Measurements from ENCODE around the gene ARHGEF16.

The ARHGEF16 gene

GRCh38 chr1:3453203-3453761 lies 1.2 kb upstream of the ARHGEF16 start:
- peak; percentile 68 for DNase-seq
- Mint-ChIP-seq H3K36me3 (no peaks in the 10 kb centered on the region), H3K4me1 (peaks cover 3 to 19% of the 10 kb centered on the region in 2 donors), H3K9me3 (no peaks in the 10 kb centered on the region), H3K4me3 (peak overlapping the region; percentile 66 to 75), H3K27ac (peak overlapping the region; percentile 37), H3K27me3 (peaks cover 37 to 46% of the 10 kb centered on the region in 2 donors)
- ATAC-seq (replicated peaks), result peak; percentile 84 to 86

GRCh38 chr1:3454811-3455618 lies 550 bp downstream of the ARHGEF16 start:
- DNase-seq (no peak), ATAC-seq (replicated peaks) (no peak)
- Mint-ChIP-seq H3K27me3 (peaks cover 29 to 37% of the 10 kb centered on the region in 2 donors), H3K36me3 (no peaks in the 10 kb centered on the region), H3K4me3 (peak overlapping the region; percentile 60 to 76), H3K9me3 (no peaks in the 10 kb centered on the region), H3K27ac (no peak overlapping the region), H3K4me1 (peaks cover 3 to 19% of the 10 kb centered on the region in 2 donors)

- DNase-seq (no peak), ATAC-seq (replicated peaks) (no peak)
- Mint-ChIP-seq H3K27ac (no peak overlapping the region), H3K4me1 (peaks cover 3 to 19% of the 10 kb centered on the region in 2 donors), H3K27me3 (peaks cover 21 to 29% of the 10 kb centered on the region in 2 donors), H3K9me3 (no peaks in the 10 kb centered on the region), H3K36me3 (no peaks in the 10 kb centered on the region), H3K4me3 (peak overlapping the region in 1 of 2 donors; percentile 76)
Measured at GRCh38 chr1:3455670-3456448, 1.4 kb downstream of the ARHGEF16 start.

GRCh38 chr1:3456449-3456963 lies 2.0 kb downstream of the ARHGEF16 start:
- Mint-ChIP-seq H3K27ac (no peak overlapping the region), H3K36me3 (no peaks in the 10 kb centered on the region), H3K9me3 (no peaks in the 10 kb centered on the region), H3K4me3 (no peak overlapping the region), H3K4me1 (peaks cover 3 to 19% of the 10 kb centered on the region in 2 donors), H3K27me3 (peaks cover 14 to 22% of the 10 kb centered on the region in 2 donors)
- ATAC-seq (replicated peaks) (no peak), DNase-seq (no peak)

- Mint-ChIP-seq H3K4me1 (peaks cover 3 to 19% of the 10 kb centered on the region in 2 donors), H3K4me3 (no peak overlapping the region), H3K27me3 (peaks cover 16 to 18% of the 10 kb centered on the region in 2 donors), H3K9me3 (no peaks in the 10 kb centered on the region), H3K27ac (no peak overlapping the region), H3K36me3 (no peaks in the 10 kb centered on the region)
- DNase-seq (no peak), ATAC-seq (replicated peaks) (no peak)
Measured at GRCh38 chr1:3456964-3457909, 2.8 kb downstream of the ARHGEF16 start.

- Mint-ChIP-seq H3K36me3 (no peaks in the 10 kb centered on the region), H3K27ac (no peak overlapping the region), H3K27me3 (peaks cover 9 to 14% of the 10 kb centered on the region in 2 donors), H3K4me1 (peaks cover 1 to 11% of the 10 kb centered on the region in 2 donors), H3K4me3 (no peak overlapping the region), H3K9me3 (no peaks in the 10 kb centered on the region)
- ATAC-seq (replicated peaks), result no peak
- DNase-seq, result no peak
Measured at GRCh38 chr1:3457910-3458883, 3.7 kb downstream of the ARHGEF16 start.

GRCh38 chr1:3459051-3459908 lies 4.8 kb downstream of the ARHGEF16 start:
- DNase-seq, result no peak
- peaks cover 7 to 12% of the 10 kb centered on the region in 2 donors for H3K27me3 Mint-ChIP-seq
- H3K4me3 Mint-ChIP-seq, result no peak overlapping the region

GRCh38 chr1:3459940-3460671 lies 5.6 kb downstream of the ARHGEF16 start:
- DNase-seq (no peak), ATAC-seq (replicated peaks) (no peak)
- no peak overlapping the region for H3K27ac Mint-ChIP-seq
- no peaks in the 10 kb centered on the region for H3K36me3 Mint-ChIP-seq
- H3K4me3 Mint-ChIP-seq, result no peak overlapping the region
- H3K4me1 Mint-ChIP-seq, result peaks cover 0 to 5% of the 10 kb centered on the region in 2 donors
- peaks cover 4 to 12% of the 10 kb centered on the region in 2 donors for H3K27me3 Mint-ChIP-seq
- no peaks in the 10 kb centered on the region for H3K9me3 Mint-ChIP-seq

More at GRCh38 chr1:3459051-3459908, 4.8 kb downstream of the ARHGEF16 start:
- Mint-ChIP-seq H3K9me3 (no peaks in the 10 kb centered on the region), H3K4me1 (peaks cover 0 to 8% of the 10 kb centered on the region in 2 donors), H3K27ac (no peak overlapping the region), H3K36me3 (no peaks in the 10 kb centered on the region)
- no peak for ATAC-seq (replicated peaks)

GRCh38 chr1:3460672-3461131 lies 6.2 kb downstream of the ARHGEF16 start:
- H3K36me3 Mint-ChIP-seq, result no peaks in the 10 kb centered on the region
- ATAC-seq (replicated peaks) (no peak), DNase-seq (no peak)
- H3K9me3 Mint-ChIP-seq, result no peaks in the 10 kb centered on the region
- H3K4me1 Mint-ChIP-seq, result peaks cover 1% of the 10 kb centered on the region in 2 donors
- no peak overlapping the region for H3K27ac Mint-ChIP-seq
- H3K27me3 Mint-ChIP-seq, result peaks cover 3 to 11% of the 10 kb centered on the region in 2 donors
- no peak overlapping the region for H3K4me3 Mint-ChIP-seq

GRCh38 chr1:3461238-3461933 lies 6.9 kb downstream of the ARHGEF16 start:
- ATAC-seq (replicated peaks) (no peak), DNase-seq (no peak)
- H3K4me3 Mint-ChIP-seq, result no peak overlapping the region
- H3K36me3 Mint-ChIP-seq, result no peaks in the 10 kb centered on the region
- H3K4me1 Mint-ChIP-seq, result peaks cover 4 to 5% of the 10 kb centered on the region in 2 donors
- no peaks in the 10 kb centered on the region for H3K9me3 Mint-ChIP-seq
- peaks cover 6 to 12% of the 10 kb centered on the region in 2 donors for H3K27me3 Mint-ChIP-seq
- no peak overlapping the region for H3K27ac Mint-ChIP-seq

- Mint-ChIP-seq H3K27ac (no peak overlapping the region), H3K27me3 (peaks cover 6 to 12% of the 10 kb centered on the region in 2 donors), H3K4me1 (peaks cover 4 to 5% of the 10 kb centered on the region in 2 donors), H3K9me3 (no peaks in the 10 kb centered on the region), H3K4me3 (no peak overlapping the region), H3K36me3 (no peaks in the 10 kb centered on the region)
- no peak for DNase-seq
- ATAC-seq (replicated peaks), result no peak
Measured at GRCh38 chr1:3461934-3462275, 7.4 kb downstream of the ARHGEF16 start.
